Measurements from ENCODE around the gene FBXO42. TPM values are rescaled to one million over a fixed set of nuclear protein-coding genes. Genes with fewer than 3 reads are reported as not detected.

The FBXO42 gene
- polyA plus RNA-seq, 2 of the 4 experiments (the other 2 are of a cell fraction): 4.7 to 12.4 TPM

GRCh38 chr1:16249596-16250241 is 102.6 kb downstream of the FBXO42 start (continued):
- no peak for TF ChIP-seq ESRRA (IDR thresholded peaks at IDR 0.05; ENCODE audit: borderline replicate concordance, low read length)

GRCh38 chr1:16248603-16249516 is 103.4 kb downstream of the FBXO42 start:
- ATAC-seq: no peak
- TF ChIP-seq HES2 (IDR thresholded peaks at IDR 0.05) (no peak), FOSL2 (IDR thresholded peaks at IDR 0.05) (no peak), FOSL2 (CRISPR knock-in tag; IDR thresholded peaks at IDR 0.05) (no peak), ATOH8 (CRISPR knock-in tag; IDR thresholded peaks at IDR 0.05; ENCODE audit: low read depth) (no peak), POLR2AphosphoS2 (conservative IDR thresholded peaks at IDR 0.05; ENCODE audit: low read length) (no peak), RNF2 (IDR thresholded peaks at IDR 0.05; ENCODE audit: borderline replicate concordance, low read depth) (no peak), RFX5 (IDR thresholded peaks at IDR 0.05) (no peak), HDAC2 (IDR thresholded peaks at IDR 0.05) (no peak), NFE2L2 (conservative IDR thresholded peaks at IDR 0.05; ENCODE audit: low read length) (no peak), JUN (IDR thresholded peaks at IDR 0.05) (no peak), CEBPB (IDR thresholded peaks at IDR 0.05) (no peak)

GRCh38 chr1:16248007-16248436 is 104.3 kb downstream of the FBXO42 start:
- Histone ChIP-seq H3K4me3 (no peak overlapping the region), H3K27ac (peak overlapping the region; percentile 63 to 70; a peak in 4 of 6 replicates), H3K4me2 (no peak overlapping the region; the same call in 2 of the 3 replicates), H3K9me3 (no peaks in the 10 kb centered on the region), H3K4me1 (peaks cover 30% of the 10 kb centered on the region; the same call in 2 of the 3 replicates)
- ChIA-PET POLR2A (no interaction called here), CTCF (interaction anchor here (0.6 to 3.3 kb wide), 6 partner anchors 11 to 290 kb away, joined by 3 to 25 read pairs (median 4); partner anchors contain the start of gene CPLANE2)
- ATAC-seq (no peak), DNase-seq (ENCODE audit: low read depth in 1 of 2, low spot score in 1 of 2) (no peak), FAIRE-seq (no peak)
- 87% methylated on average over 8 of the region's 8 CpGs for WGBS (ENCODE audit: missing lambda C conversion rate)
- no peak for TF ChIP-seq MAX (IDR thresholded peaks at IDR 0.05)
- no peak for TF ChIP-seq SMC3 (IDR thresholded peaks at IDR 0.05)
- TF ChIP-seq NR3C1 (IDR thresholded peaks at IDR 0.05): no peak
- no peak for TF ChIP-seq POLR2AphosphoS2 (conservative IDR thresholded peaks at IDR 0.05; ENCODE audit: low read length)
- TF ChIP-seq FOSL2 (IDR thresholded peaks at IDR 0.05): no peak
- TF ChIP-seq FOSL2 (CRISPR knock-in tag; IDR thresholded peaks at IDR 0.05): no peak
- TF ChIP-seq ZFP36 (IDR thresholded peaks at IDR 0.05; ENCODE audit: borderline replicate concordance, partially characterized antibody): no peak
- TF ChIP-seq ZSCAN20 (CRISPR knock-in tag; IDR thresholded peaks at IDR 0.05): no peak
- no peak for TF ChIP-seq RNF2 (IDR thresholded peaks at IDR 0.05; ENCODE audit: borderline replicate concordance, low read depth)
- TF ChIP-seq ESRRA (IDR thresholded peaks at IDR 0.05; ENCODE audit: borderline replicate concordance, low read length): no peak

More at GRCh38 chr1:16248603-16249516, 103.4 kb downstream of the FBXO42 start:
- no peaks in the 10 kb centered on the region for H3K9me3 ChIP-seq
- peaks cover 37% of the 10 kb centered on the region; the same call in 2 of the 3 replicates for H3K4me1 ChIP-seq
- peak overlapping the region; percentile 63 to 70; a peak in 5 of 6 replicates for H3K27ac ChIP-seq
- FAIRE-seq (no peak), DNase-seq (ENCODE audit: low read depth in 1 of 2, low spot score in 1 of 2) (no peak)
- POLR2A ChIA-PET: no interaction called here
- 82% methylated on average over 7 of the region's 7 CpGs for WGBS (ENCODE audit: missing lambda C conversion rate)
- CTCF ChIA-PET: interaction anchor here (0.8 to 3.3 kb wide), 4 partner anchors 11 to 170 kb away, joined by 3 to 25 read pairs (median 10); partner anchors contain the start of gene CPLANE2
- peak overlapping the region; percentile 39; the same call in 2 of the 3 replicates for H3K4me2 ChIP-seq
- no peak overlapping the region for H3K4me3 ChIP-seq

- Histone ChIP-seq H3K4me2 (no peak overlapping the region), H3K9me3 (no peaks in the 10 kb centered on the region), H3K4me1 (peaks cover 28% of the 10 kb centered on the region; the same call in 2 of the 3 replicates), H3K4me3 (no peak overlapping the region), H3K27ac (peak overlapping the region in 1 of 2 experiments; percentile 63; a peak in 1 of 6 replicates)
- FAIRE-seq (no peak), DNase-seq (ENCODE audit: low read depth in 1 of 2, low spot score in 1 of 2) (no peak), ATAC-seq (no peak)
- TF ChIP-seq NPAS2 (CRISPR knock-in tag; IDR thresholded peaks at IDR 0.05; ENCODE audit: borderline replicate concordance) (no peak), PHF8 (IDR thresholded peaks at IDR 0.05; ENCODE audit: borderline replicate concordance, low read depth) (no peak)
- ChIA-PET POLR2A (no interaction called here), CTCF (interaction anchor here (0.6 to 3.3 kb wide), 4 partner anchors 165 to 290 kb away, joined by 3 to 25 read pairs (median 8); no protein-coding TSS in a partner anchor)
- 90% methylated on average over 2 of the region's 2 CpGs for WGBS (ENCODE audit: missing lambda C conversion rate)
These were observed 104.8 kb downstream of the FBXO42 start for GRCh38 chr1:16247441-16247840.
